ENCODE results near the gene ASB16. TPM values are rescaled to one million over a fixed set of nuclear protein-coding genes. Genes with fewer than 3 reads are reported as not detected.
A peak's percentile ranks its signal among the peaks of the same experiment; 100 is the strongest.

The ASB16 gene
- total and polyA plus RNA-seq, 10 of the 15 experiments (the other 5 are each of a cell fraction or from before 2014, with no cell fraction given), result 0.07 to 1.1 (median 0.44) TPM; not detected in 5

- Histone ChIP-seq H4K20me1 (ENCODE audit: control insufficient read depth, insufficient read depth) (no peaks in the 10 kb centered on the region), H3K27ac (ENCODE audit: control insufficient read depth, insufficient read depth) (peak overlapping the region; percentile 80), H3K27me3 (replicated peaks in 1 of 2; ENCODE audit: control insufficient read depth in 2 of 2, insufficient read depth in 2 of 2, low read length in 1 of 2) (no peaks in the 10 kb centered on the region), H3K9me3 (replicated peaks; ENCODE audit: control insufficient read depth, insufficient read depth, low read length) (no peaks in the 10 kb centered on the region), H3K9ac (ENCODE audit: control insufficient read depth, insufficient read depth, low read length) (peak overlapping the region; percentile 77), H2AFZ (ENCODE audit: control insufficient read depth, low read depth, low read length) (no peak overlapping the region), H3K36me3 (ENCODE audit: control insufficient read depth in 2 of 2, insufficient read depth in 2 of 2, low read length in 1 of 2) (peaks cover 25 to 37% of the 10 kb centered on the region in 2 experiments), H3K4me2 (ENCODE audit: control insufficient read depth, insufficient read depth) (peak overlapping the region; percentile 97), H3K4me1 (ENCODE audit: control insufficient read depth, insufficient read depth, low read length) (peaks cover 16% of the 10 kb centered on the region), H3K4me3 (peak overlapping the region; percentile 82), H3K79me2 (ENCODE audit: control insufficient read depth, insufficient read depth, low read length) (peaks cover 57% of the 10 kb centered on the region)
- in situ Hi-C loops (cut with MboI) (loop anchor here (25.0 kb wide), 1 partner anchor 296 kb away; the partner anchor contains the start of gene GPATCH8), intact Hi-C loops (cut with micrococcal nuclease; ENCODE audit: unreplicated experiment) (loop anchor here (10.0 kb wide), 1 partner anchor 289 kb away; the partner anchor contains the start of gene GPATCH8)
- peak; percentile 63 for ATAC-seq
- ChIA-PET POLR2A (interaction anchor here (0.7 to 3.0 kb wide), 8 partner anchors 14 to 287 kb away, joined by 3 to 30 read pairs (median 4); partner anchors contain the start of genes GPATCH8 and GRN), CTCF (interaction anchor here (0.6 to 3.9 kb wide), 12 partner anchors 10 to 307 kb away, joined by 3 to 43 read pairs (median 6); partner anchors contain the start of genes ATXN7L3, FAM171A2, G6PC3 and GRN), SMC1A (ENCODE audit: uncharacterized antibody, unreplicated experiment) (interaction anchor here (0.6 to 2.6 kb wide), 12 partner anchors 15 to 286 kb away, joined by 3 to 14 read pairs (median 6); partner anchors contain the start of genes GRN, SLC25A39 and TMUB2), RAD21 (ENCODE audit: unreplicated experiment) (interaction anchor here (1.1 to 2.2 kb wide), 9 partner anchors 12 to 137 kb away, joined by 3 to 10 read pairs (median 5); partner anchors contain the start of genes GRN and SLC25A39)
- 1% methylated on average over 5 of the region's 5 CpGs for WGBS (ENCODE audit: insufficient coverage, insufficient replicate concordance, low lambda C conversion rate, missing lambda C conversion rate)
- TSS peak; percentile 36 for BruUV-seq (replicated peaks)
- peak; percentile 71 for DNase-seq (ENCODE audit: low read depth, low spot score)
- FAIRE-seq, result peak; percentile 90
- TF ChIP-seq MXI1 (IDR thresholded peaks at IDR 0.05; ENCODE audit: low read depth, low read length) (peak; percentile 76), FOS (IDR thresholded peaks at IDR 0.05; ENCODE audit: borderline replicate concordance, extremely low read depth, insufficient read length) (no peak), POLR2AphosphoS2 (IDR thresholded peaks at IDR 0.05; ENCODE audit: low read depth, low read length) (no peak), SPI1 (IDR thresholded peaks at IDR 0.05; ENCODE audit: borderline replicate concordance, insufficient read depth, low read depth, low read length) (peak; percentile 79), E4F1 (IDR thresholded peaks at IDR 0.05; ENCODE audit: borderline replicate concordance, partially characterized antibody) (no peak), PKNOX1 (IDR thresholded peaks at IDR 0.05) (peak; percentile 84), BCL3 (IDR thresholded peaks at IDR 0.05; ENCODE audit: borderline replicate concordance, insufficient read depth, low read depth, low read length, poor library complexity, severe bottlenecking) (no peak), CEBPZ (IDR thresholded peaks at IDR 0.05; ENCODE audit: low read depth, low read length) (no peak), IKZF1 (conservative IDR thresholded peaks at IDR 0.05) (peak; percentile 64), TARDBP (IDR thresholded peaks at IDR 0.05; ENCODE audit: borderline replicate concordance) (no peak), NFYA (IDR thresholded peaks at IDR 0.05; ENCODE audit: borderline replicate concordance, low read depth, low read length) (no peak), SMARCA5 (IDR thresholded peaks at IDR 0.05) (0 out of 2 replicates have a peak, but pooled peaks have one; percentile 22), SIN3A (IDR thresholded peaks at IDR 0.05; ENCODE audit: low read depth, low read length) (0 out of 2 replicates have a peak, but pooled peaks have one; percentile 16), ZBED1 (IDR thresholded peaks at IDR 0.05; ENCODE audit: borderline replicate concordance) (0 out of 2 replicates have a peak, but pooled peaks have one; percentile 40), ATF7 (IDR thresholded peaks at IDR 0.05; ENCODE audit: low read depth) (peak; percentile 36; the same call in 1 of the 2 replicates)
Measured at GRCh38 chr17:44216173-44216572, 45.7 kb downstream of the ASB16 start.
